H1 (cell line): ENCODE data around the gene SF3A2. TPM values are rescaled to one million over a fixed set of nuclear protein-coding genes. Genes with fewer than 3 reads are reported as not detected.
A peak's percentile ranks its signal among the peaks of the same experiment; 100 is the strongest.

Experiments used
- ASH2L ChIP-seq: fragments of 200-600, 300-600 bp; sonication (generic); IDR thresholded peaks from one replicate; pipeline ENCODE4 v1.7.1; 2017; ENCODE audit warnings: low read length
- BACH1 ChIP-seq: IDR thresholded peaks from 2 replicates; pipeline ENCODE4 v1.6.1; 2012; ENCODE audit warnings: low read length, improper control_type of control experiment
- GABPA ChIP-seq: IDR thresholded peaks from 2 replicates; pipeline ENCODE4 v1.6.1; 2011; ENCODE audit warnings: mild to moderate bottlenecking, low read length, moderate library complexity, borderline replicate concordance; ENCODE audit not compliant: insufficient read depth
- HDAC2 ChIP-seq, 2 experiments: fragments of 300-600 bp in 1 of 2; sonication (generic) in 1 of 2; IDR thresholded peaks; 2 replicates each; pipeline ENCODE4 v1.6.1; 2011 to 2012; ENCODE audit warnings: low read depth in 2 of 2, low read length in 2 of 2, mild to moderate bottlenecking in 2 of 2, moderate library complexity in 2 of 2, borderline replicate concordance in 1 of 2, inconsistent platforms in 1 of 2
- MAX ChIP-seq: IDR thresholded peaks from 2 replicates; pipeline ENCODE4 v1.6.1; 2012; ENCODE audit warnings: inconsistent platforms
- NANOG ChIP-seq: IDR thresholded peaks from 2 replicates; pipeline ENCODE4 v1.6.1; 2011; ENCODE audit warnings: low read length, low read depth, mild to moderate bottlenecking, inconsistent platforms; ENCODE audit not compliant: insufficient read depth, poor library complexity, severe bottlenecking
- SP1 ChIP-seq: IDR thresholded peaks from 2 replicates; pipeline ENCODE4 v1.6.1; 2011; ENCODE audit warnings: low read depth, low read length
- polyA plus RNA-seq, 7 experiments: library from polyadenylated mRNA; depleted of rRNA in 3 of 7; stranded (reverse) in 5 of 7; unstranded in 2 of 7; fragments of >200 nt in 5 of 7; fragments of 200-250 nt in 2 of 7; gene quantifications; 1 replicate in 5 of 7; 2 replicates in 1 of 7; 4 replicates in 1 of 7; pipeline versions ENCODE4 v1.2.1 to v1.2.3, GENCODE V29; 2011 to 2013; ENCODE audit warnings: missing spikeins in 2 of 7, mixed read lengths in 2 of 7
- total RNA-seq: library from RNA; stranded (reverse); fragmentation: NEBNext Ultra II Directional; extraction: Animal tissue kit (Norgen Biotek cat#: 25700); gene quantifications from 2 replicates; pipeline ENCODE4 v1.2.1, GENCODE V29; 2021

The SF3A2 gene
- total and polyA plus RNA-seq, 2 of the 8 experiments (the other 6 are each of a cell fraction or from before 2014, with no cell fraction given): 15.3 to 146 TPM

- TF ChIP-seq BACH1: no peak
- TF ChIP-seq MAX: no peak
- TF ChIP-seq GABPA: 0 out of 2 replicates have a peak, but pooled peaks have one; percentile 6
- no peak for TF ChIP-seq SP1
- TF ChIP-seq HDAC2 (IDR thresholded peaks at IDR 0.05; ENCODE audit: borderline replicate concordance in 1 of 2, low read depth in 2 of 2, low read length in 2 of 2): no peak
- TF ChIP-seq NANOG: no peak
- no peak for TF ChIP-seq ASH2L
These were observed 14.8 kb downstream of the SF3A2 start (continued) for GRCh38 chr19:2251106-2252054.
